Activated CD4-positive, alpha-beta T cell treated with anti-CD3 and anti-CD28 coated beads for 24 hours (primary cell): ENCODE measurements around the gene HNRNPCL4.
"Not testable (repeated sequence)": the region's sequence is repeated elsewhere in the genome, so short reads cannot be mapped to it uniquely, and the experiment has no call there.

Experiments
- DNase-seq, 2 donors: peaks; one replicate each; pipeline ENCODE4 v3.0.0-alpha.2; 2020; ENCODE audit warnings: low read depth in 2 of 2

HNRNPCL4 gene

GRCh38 chr1:13165531-13165930 lies at the start of gene HNRNPCL4:
HNRNPCL4 (minus strand) TSS chr1:13165631; CDS start chr1:13165467, 164 bp downstream.
- not testable (repeated sequence) for DNase-seq

DNA sequence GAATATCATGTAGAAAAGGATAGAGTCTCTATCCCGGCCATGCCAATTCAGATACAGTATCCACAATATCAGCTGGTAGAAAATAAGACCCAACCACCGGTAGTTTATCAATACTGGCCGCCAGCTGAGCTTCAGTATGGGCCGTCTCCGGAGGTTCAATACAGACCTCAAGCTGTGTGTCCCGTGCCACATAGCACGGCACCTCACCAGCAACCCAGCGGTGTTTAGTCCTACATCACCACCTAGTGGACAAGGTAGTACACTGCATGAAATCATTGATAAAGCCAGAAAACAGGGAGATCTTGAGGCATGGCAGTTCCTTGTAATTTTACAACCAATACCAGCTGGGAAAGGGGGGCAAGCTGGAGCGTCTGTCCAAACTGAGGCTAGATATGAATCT lies 43.3 kb upstream of the HNRNPCL4 start:
- not testable (repeated sequence) for DNase-seq

DNA sequence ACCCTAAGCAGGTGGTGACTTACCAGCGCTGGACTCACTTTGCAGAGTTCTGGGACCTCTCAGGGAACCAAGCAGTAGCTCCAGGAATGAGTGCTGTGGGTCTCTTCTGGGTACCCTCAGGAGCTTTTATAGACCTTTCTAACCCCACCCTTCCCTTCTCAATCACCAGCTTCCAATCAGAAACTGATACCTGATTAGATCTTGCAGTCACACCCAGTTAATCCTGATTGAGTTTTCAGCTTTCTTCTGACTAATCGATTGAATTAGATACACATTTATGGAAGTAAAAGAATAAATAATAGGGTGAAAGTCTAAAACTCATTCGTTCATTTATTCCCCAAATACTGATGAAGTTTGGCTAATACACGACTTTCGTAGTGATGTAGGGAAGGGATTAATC lies 35.9 kb upstream of the HNRNPCL4 start, which contains the start of gene PRAMEF13:
Gene PRAMEF13, minus strand, starts transcription at position 101 of the 400 bp plus-strand sequence. CDS start 1,820 bp downstream, outside the sequence.
- DNase-seq = not testable (repeated sequence)

- DNase-seq = not testable (repeated sequence)
These were observed 6.1 kb upstream of the HNRNPCL4 start, which contains the start of gene PRAMEF9 for GRCh38 chr1:13171548-13171947. PRAMEF9 (plus strand) TSS chr1:13171848; CDS start chr1:13175281, 3,433 bp downstream.

GRCh38 chr1:13155909-13156308 lies 9.5 kb downstream of the HNRNPCL4 start, which contains the start of gene PRAMEF26:
PRAMEF26 (minus strand) TSS chr1:13156009; CDS start chr1:13153095, 2,914 bp downstream.
- DNase-seq = not testable (repeated sequence)

GRCh38 chr1:13116754-13117153 lies 48.7 kb downstream of the HNRNPCL4 start, which contains the start of gene HNRNPCL2:
HNRNPCL2 (minus strand) TSS chr1:13116854; CDS start chr1:13116400, 454 bp downstream.
- not testable (repeated sequence) for DNase-seq
